Measurements from ENCODE around the gene ZFP64. TPM values are rescaled to one million over a fixed set of nuclear protein-coding genes. Genes with fewer than 3 reads are reported as not detected.

ZFP64 gene
- total RNA-seq, 2 donors from 2014 or later, result 6.3 to 10.4 TPM

DNA sequence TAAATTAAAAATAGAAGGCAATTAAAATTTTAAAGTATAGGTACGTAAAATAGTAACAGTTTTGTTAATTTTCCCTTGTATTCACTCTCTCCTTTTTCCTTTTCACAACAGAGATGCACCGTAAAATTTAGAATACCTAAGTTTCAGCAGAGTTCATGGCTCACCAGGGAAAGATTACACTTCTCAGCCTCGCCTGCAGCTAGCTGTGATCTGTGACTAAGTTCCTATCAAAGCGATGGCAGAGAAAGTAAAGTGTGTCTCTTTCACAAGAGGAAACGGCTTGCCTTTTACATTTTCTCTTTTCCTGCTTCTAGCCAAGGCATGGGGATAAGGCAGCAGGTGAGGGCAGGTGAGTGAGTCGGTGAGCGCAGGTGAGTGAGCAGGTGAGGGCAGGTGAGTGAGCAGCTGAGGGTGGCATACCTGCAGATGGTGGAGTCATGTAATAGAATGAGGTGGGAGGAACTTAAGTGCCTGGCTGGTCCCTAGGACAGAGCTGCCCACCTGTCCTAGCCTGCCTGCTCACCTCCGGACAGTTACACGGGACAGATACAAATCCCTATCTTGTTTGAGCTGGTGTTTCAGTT is 30.9 kb downstream of the ZFP64 start:
- Histone ChIP-seq H3K9me3 (peaks cover 0 to 5% (median 0%) of the 10 kb centered on the region in 3 donors), H3K27ac (no peak overlapping the region), H3K27me3 (no peaks in the 10 kb centered on the region), H3K36me3 (replicated peaks in 1 of 2; ENCODE audit: insufficient read depth in 1 of 2, low read depth in 2 of 2) (peaks cover 0 to 13% of the 10 kb centered on the region in 2 donors), H3K4me3 (no peak overlapping the region), H3K4me1 (no peaks in the 10 kb centered on the region)
- ATAC-seq (no peak), DNase-seq (no peak)
- intact Hi-C loops (cut with DNase I), result no loop called here
- 93 to 94% methylated on average over 9 of the region's 9 CpGs for WGBS, 2 donors
- TF ChIP-seq, protein P1, sequence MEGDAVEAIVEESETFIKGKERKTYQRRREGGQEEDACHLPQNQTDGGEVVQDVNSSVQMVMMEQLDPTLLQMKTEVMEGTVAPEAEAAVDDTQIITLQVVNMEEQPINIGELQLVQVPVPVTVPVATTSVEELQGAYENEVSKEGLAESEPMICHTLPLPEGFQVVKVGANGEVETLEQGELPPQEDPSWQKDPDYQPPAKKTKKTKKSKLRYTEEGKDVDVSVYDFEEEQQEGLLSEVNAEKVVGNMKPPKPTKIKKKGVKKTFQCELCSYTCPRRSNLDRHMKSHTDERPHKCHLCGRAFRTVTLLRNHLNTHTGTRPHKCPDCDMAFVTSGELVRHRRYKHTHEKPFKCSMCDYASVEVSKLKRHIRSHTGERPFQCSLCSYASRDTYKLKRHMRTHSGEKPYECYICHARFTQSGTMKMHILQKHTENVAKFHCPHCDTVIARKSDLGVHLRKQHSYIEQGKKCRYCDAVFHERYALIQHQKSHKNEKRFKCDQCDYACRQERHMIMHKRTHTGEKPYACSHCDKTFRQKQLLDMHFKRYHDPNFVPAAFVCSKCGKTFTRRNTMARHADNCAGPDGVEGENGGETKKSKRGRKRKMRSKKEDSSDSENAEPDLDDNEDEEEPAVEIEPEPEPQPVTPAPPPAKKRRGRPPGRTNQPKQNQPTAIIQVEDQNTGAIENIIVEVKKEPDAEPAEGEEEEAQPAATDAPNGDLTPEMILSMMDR (IDR thresholded peaks at IDR 0.05), result no peak
- no peak for TF ChIP-seq POLR2A (IDR thresholded peaks at IDR 0.05)

DNA sequence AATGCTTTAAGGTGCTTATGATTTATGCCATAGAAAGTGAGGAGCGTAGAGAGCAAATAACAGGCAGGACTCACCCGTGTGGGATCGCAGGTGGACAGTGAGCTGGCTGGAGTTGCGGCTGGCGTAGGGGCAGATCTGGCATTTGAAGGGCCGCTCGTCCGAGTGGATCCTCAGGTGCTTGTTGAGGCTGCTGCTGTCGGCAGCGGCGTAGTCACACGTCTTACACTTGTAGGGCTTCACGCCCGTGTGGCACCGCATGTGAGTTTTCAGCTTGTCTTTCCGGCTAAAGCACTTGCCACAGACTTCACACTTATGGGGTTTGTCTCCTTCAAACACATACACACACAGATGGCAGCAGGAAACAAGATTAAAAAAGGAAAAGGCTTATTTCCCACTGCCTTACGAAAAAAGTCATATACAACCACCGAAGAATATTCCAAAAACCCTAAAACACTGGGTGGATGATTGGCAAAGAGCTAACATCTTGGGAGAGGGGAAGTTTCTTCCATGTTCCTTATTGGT is 31.5 kb downstream of the ZFP64 start:
- intact Hi-C loops (cut with DNase I), result no loop called here
- H3K27ac ChIP-seq, result no peak overlapping the region
- TF ChIP-seq, protein P1 (IDR thresholded peaks at IDR 0.05), result no peak
- no peak for TF ChIP-seq POLR2A (IDR thresholded peaks at IDR 0.05)
- 95 to 98% methylated on average over 18 of the region's 18 CpGs for WGBS, 2 donors
- no peaks in the 10 kb centered on the region for H3K27me3 ChIP-seq
- H3K9me3 ChIP-seq, result peaks cover 0 to 5% (median 0%) of the 10 kb centered on the region in 3 donors
- H3K36me3 ChIP-seq (replicated peaks in 1 of 2; ENCODE audit: insufficient read depth in 1 of 2, low read depth in 2 of 2), result peaks cover 0 to 13% of the 10 kb centered on the region in 2 donors
- no peak for ATAC-seq
- DNase-seq, result no peak
- no peaks in the 10 kb centered on the region for H3K4me1 ChIP-seq
- H3K4me3 ChIP-seq, result no peak overlapping the region

DNA sequence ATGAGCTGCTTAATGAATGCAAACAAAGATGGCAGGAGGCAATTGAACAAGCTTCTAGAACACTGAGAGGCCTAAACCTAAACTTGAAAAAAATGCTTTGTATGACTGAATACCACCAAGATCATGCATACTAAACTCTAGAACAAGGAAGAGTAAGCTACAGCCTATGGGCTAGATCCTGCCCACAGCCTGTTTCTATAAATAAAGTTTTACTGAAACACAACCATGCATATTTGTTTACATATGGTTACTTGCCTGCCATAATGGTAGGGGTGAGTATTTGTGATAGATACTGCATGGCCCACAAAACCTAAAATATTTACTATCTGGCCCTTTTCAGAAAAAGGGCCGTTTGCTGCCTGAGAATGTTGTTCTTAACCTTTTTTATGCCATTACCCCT is 37.0 kb downstream of the ZFP64 start:
- no peak for ATAC-seq
- H3K36me3 ChIP-seq (replicated peaks in 1 of 2; ENCODE audit: insufficient read depth in 1 of 2, low read depth in 2 of 2), result peaks cover 0 to 15% of the 10 kb centered on the region in 2 donors
- WGBS, 2 donors, result 47 to 53% methylated on average over 1 of the region's 1 CpG
- no peaks in the 10 kb centered on the region for H3K4me1 ChIP-seq
- DNase-seq, result no peak
- no peak overlapping the region for H3K27ac ChIP-seq
- no peak overlapping the region for H3K4me3 ChIP-seq
- peaks cover 0 to 5% (median 0%) of the 10 kb centered on the region in 3 donors for H3K9me3 ChIP-seq
- intact Hi-C loops (cut with DNase I), result no loop called here
- no peak for TF ChIP-seq POLR2A (IDR thresholded peaks at IDR 0.05)
- TF ChIP-seq, protein P1 (IDR thresholded peaks at IDR 0.05), result no peak
- H3K27me3 ChIP-seq, result no peaks in the 10 kb centered on the region

DNA sequence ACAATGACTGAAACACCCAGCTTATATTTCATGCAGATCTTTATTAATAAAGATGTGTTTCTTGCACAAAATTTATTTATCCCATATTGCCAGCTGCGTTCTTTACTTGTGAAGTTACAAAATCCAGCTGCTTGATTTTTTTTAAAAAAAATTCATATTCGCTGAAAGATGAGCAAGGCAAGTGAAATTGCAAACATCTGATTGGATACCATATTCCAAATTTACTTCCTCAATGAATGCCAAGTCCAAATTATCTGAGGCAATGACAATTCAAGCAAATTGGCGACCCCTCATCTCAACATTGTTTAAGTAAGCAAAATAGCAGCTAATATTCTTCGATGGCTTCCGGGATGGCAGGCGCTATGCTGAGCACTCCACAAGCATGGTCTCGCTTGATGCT is 37.7 kb downstream of the ZFP64 start:
- TF ChIP-seq, protein P1 (IDR thresholded peaks at IDR 0.05), result no peak
- no peak for TF ChIP-seq POLR2A (IDR thresholded peaks at IDR 0.05)
- no peak overlapping the region for H3K4me3 ChIP-seq
- ATAC-seq, result no peak
- H3K27me3 ChIP-seq, result no peaks in the 10 kb centered on the region
- intact Hi-C loops (cut with DNase I), result no loop called here
- H3K36me3 ChIP-seq (replicated peaks in 1 of 2; ENCODE audit: insufficient read depth in 1 of 2, low read depth in 2 of 2), result peaks cover 0 to 9% of the 10 kb centered on the region in 2 donors
- no peaks in the 10 kb centered on the region for H3K4me1 ChIP-seq
- WGBS, 2 donors, result 81 to 88% methylated on average over 7 of the region's 7 CpGs
- H3K27ac ChIP-seq, result no peak overlapping the region
- peaks cover 0 to 5% (median 0%) of the 10 kb centered on the region in 3 donors for H3K9me3 ChIP-seq
- no peak for DNase-seq

DNA sequence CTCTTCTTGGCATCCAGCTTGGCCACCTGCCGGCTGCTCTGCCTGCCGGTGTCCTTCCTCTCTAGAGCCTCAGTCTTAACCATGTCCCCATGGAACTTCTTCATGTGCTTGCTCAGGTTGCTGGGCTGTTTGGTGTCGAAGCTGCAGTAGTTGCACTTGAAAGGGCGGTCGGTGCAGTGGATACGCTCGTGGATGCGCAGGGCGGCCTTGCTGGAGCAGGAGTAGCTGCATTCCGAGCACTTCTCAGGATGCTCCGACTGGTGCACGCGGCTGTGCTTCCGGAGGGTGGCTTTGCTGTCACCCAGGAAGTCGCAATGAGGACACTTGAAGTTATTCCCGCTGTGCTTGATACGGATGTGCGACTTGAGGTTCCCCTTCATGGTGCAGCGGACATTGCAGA is 38.7 kb downstream of the ZFP64 start:
- WGBS, 2 donors, result 93 to 97% methylated on average over 5 to 19 of the region's 19 CpGs
- Histone ChIP-seq H3K9me3 (peaks cover 0 to 5% (median 0%) of the 10 kb centered on the region in 3 donors), H3K36me3 (replicated peaks in 1 of 2; ENCODE audit: insufficient read depth in 1 of 2, low read depth in 2 of 2) (peaks cover 0 to 8% of the 10 kb centered on the region in 2 donors), H3K4me1 (no peaks in the 10 kb centered on the region), H3K27ac (no peak overlapping the region), H3K27me3 (no peaks in the 10 kb centered on the region), H3K4me3 (no peak overlapping the region)
- no peak for TF ChIP-seq POLR2A (IDR thresholded peaks at IDR 0.05)
- TF ChIP-seq, protein P1 (IDR thresholded peaks at IDR 0.05), result no peak
- DNase-seq (no peak), ATAC-seq (no peak)
- intact Hi-C loops (cut with DNase I), result no loop called here

Data from body of pancreas (tissue), 4 donors.